Measurements from ENCODE around the gene LARP7. TPM values are rescaled to one million over a fixed set of nuclear protein-coding genes. Genes with fewer than 3 reads are reported as not detected.
"Not testable (repeated sequence)": the region's sequence is repeated elsewhere in the genome, so short reads cannot be mapped to it uniquely, and the experiment has no call there.

The LARP7 gene
- total RNA-seq (ENCODE audit: insufficient read depth, low replicate concordance), result 30.6 TPM

GRCh38 chr4:112636688-112637551, at the start of gene LARP7, which contains the start of gene ZGRF1:
TSS of gene LARP7 (plus strand) at chr4:112637143. CDS start at chr4:112644670, 7,527 bp downstream.
TSS of gene ZGRF1 (minus strand) at chr4:112636909. CDS start at chr4:112633176, 3,733 bp downstream.
- DNase-seq (ENCODE audit: low spot score), result peak; percentile 100

- no peak for DNase-seq (ENCODE audit: low spot score)
Measured at GRCh38 chr4:112589206-112589605, 47.7 kb upstream of the LARP7 start.

DNA sequence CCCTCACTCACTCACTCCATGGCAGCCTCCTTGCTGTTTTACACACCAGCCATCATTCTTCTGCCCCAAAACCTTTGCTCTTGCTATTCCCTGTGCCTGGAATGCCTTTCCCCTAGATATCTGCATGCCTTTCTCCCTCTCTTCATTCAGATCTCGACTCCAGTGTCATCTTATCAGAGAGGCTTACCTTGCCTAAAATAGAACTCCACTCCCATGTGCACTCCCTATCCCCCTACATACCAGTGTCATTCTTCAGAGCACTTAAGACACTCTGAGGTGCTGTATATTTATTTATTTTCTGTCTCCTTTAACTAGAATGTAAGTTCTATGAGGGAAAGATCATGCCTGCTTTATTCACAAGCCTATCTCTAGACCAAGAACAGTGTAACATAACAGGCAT, 45.4 kb upstream of the LARP7 start:
- DNase-seq (ENCODE audit: low spot score), result no peak

GRCh38 chr4:112592717-112593116, 44.2 kb upstream of the LARP7 start:
- DNase-seq (ENCODE audit: low spot score), result no peak

DNA sequence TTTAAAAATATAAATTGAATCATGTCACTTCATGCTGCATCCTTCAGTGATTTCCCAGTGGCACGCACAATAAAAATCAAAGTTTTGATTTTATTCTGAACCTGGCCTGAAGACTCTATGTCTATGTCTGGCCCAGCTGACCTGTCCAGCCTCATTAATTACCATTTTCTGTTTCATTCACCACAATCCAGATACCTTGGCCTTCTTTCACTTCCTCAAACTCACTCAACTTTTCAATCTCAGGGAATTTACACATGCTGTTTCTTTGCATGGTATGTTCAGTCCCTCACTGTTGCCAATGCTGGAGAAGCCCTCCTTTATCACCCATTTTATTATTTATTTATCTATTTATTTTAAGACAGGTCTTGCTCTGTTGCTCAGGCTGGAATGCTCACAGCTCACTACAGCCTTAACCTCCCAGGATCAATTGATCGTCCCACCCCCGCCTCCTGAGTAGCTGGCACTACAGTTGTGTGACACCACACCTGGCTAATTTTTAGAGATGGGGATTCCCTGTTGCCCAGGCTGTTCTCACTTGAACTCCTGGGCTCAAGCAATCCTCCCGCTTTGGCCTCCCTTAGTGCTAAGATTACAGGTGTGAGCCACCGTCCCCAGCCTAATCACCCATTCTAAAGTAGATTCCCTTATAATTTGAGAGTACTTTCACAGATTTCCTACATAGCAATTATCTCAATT, 43.4 kb upstream of the LARP7 start:
- no peak for DNase-seq (ENCODE audit: low spot score)

DNA sequence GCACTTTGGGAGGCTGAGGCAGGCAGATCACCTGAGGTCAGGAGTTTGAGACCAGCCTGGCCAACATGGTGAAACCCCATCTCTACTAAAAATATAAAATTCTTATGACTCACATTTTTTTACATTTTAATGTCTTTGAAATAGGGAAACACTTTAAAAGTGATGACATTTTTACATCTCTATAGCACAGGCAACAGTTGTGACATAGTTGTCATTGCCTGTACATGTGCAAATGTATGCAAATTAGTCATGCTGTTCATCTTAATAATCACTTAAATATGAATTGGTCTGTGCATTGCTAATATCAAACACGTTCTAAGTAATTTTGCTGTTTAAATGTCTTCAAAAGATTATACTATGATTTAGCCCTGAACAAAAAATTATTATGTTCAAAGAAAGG, 42.0 kb upstream of the LARP7 start:
- DNase-seq (ENCODE audit: low spot score), result no peak

GRCh38 chr4:112604589-112604988, 32.4 kb upstream of the LARP7 start:
- peak; percentile 70 for DNase-seq (ENCODE audit: low spot score)

- DNase-seq (ENCODE audit: low spot score), result not testable (repeated sequence)
Measured at GRCh38 chr4:112612814-112613213, 24.1 kb upstream of the LARP7 start.

GRCh38 chr4:112616984-112617383, 20.0 kb upstream of the LARP7 start:
- DNase-seq (ENCODE audit: low spot score), result no peak

DNA sequence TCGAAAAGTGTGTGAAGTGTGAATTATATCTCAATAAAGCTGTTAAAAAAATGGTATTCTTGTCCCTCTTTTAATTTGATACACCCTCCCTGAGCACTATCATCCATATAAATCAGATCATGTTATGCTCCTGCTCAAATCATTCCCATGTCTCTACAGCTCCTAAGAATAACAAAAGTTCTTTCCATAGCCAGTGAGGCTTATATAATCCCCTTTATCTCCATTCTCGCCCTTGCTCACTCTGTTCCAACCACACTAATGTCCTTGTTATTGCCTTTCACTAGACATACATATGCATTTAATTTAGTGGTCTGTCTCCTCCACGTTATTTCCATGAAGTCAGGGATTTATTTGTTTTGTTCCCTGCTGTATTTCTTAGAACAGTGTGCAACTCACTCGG, 10.7 kb upstream of the LARP7 start:
- DNase-seq (ENCODE audit: low spot score), result no peak

- peak; percentile 44 for DNase-seq (ENCODE audit: low spot score)
Measured at GRCh38 chr4:112633477-112634235, 3.3 kb upstream of the LARP7 start.

DNA sequence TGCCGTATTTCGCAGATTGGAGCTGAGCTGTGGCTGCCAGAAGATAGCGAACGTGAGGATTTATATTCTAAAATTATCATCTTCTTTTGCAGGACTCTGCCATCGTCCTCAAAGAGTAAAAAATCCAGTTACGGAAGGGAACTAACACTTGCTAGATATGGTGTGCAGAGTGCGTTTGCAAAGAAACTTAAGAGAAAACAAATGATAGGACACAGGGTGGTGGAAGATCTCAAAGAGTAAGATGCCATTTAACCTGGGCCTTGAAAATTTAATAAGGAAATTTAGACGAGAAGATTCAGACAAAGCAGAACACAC, 566 bp downstream of the LARP7 start:
- no peak for DNase-seq (ENCODE audit: low spot score)

DNA sequence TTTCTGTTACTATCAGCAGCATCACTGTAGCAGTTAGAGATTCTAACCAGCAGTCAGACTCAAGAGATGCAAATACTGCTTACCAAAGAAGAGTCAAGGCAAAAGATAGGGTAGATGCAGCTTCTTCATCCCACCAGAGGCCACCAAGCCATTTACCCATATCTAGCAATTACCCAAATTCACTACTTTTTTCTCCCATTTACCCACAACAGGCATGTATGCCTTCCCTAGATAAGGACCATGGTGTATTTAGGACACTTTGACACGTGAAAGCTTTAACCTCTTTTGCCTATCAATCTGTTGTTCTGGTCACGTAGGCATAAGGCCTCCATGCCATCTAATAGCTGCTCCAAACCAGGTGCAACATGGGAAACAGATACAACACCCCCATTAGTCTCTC, 5.6 kb downstream of the LARP7 start:
- no peak for DNase-seq (ENCODE audit: low spot score)

DNA sequence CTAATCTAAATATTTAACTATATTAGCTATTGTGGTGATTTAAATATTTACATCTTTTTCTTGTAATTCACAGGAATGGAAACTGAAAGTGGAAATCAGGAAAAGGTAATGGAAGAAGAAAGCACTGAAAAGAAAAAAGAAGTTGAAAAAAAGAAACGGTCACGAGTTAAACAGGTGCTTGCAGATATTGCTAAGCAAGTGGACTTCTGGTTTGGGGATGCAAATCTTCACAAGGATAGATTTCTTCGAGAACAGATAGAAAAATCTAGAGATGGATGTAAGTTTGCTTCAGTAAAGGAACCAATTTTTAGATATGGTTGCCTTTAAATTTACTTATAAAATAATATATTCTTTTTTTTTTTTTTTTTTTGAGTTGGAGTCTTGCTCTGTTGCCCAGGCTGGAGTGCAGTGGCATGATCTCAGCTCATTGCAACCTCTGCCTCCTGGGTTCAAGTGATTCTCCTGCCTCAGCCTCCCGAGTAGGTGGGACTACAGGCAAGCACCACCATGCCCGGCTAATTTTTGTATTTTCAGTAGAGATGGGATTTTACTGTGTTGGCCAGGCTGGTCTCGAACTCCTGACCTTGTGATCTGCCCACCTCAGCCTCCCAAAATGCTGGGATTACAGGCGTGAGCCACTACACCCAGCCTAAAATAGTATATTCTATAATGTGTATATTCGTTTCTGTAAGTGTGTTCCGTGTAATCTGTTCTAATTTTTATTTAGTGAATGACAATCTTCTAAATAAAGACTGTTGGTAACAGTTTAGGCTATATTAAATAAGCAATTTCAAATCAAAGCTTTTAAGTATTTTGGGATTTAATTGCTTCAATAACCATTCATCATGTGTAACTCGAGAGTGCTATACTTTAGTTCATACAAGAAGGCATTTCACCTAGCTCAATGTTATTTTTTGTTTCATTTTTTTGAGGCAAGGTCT, 7.9 kb downstream of the LARP7 start:
- not testable (repeated sequence) for DNase-seq (ENCODE audit: low spot score)

- no peak for DNase-seq (ENCODE audit: low spot score)
Measured at GRCh38 chr4:112645541-112646329, 8.8 kb downstream of the LARP7 start.

DNA sequence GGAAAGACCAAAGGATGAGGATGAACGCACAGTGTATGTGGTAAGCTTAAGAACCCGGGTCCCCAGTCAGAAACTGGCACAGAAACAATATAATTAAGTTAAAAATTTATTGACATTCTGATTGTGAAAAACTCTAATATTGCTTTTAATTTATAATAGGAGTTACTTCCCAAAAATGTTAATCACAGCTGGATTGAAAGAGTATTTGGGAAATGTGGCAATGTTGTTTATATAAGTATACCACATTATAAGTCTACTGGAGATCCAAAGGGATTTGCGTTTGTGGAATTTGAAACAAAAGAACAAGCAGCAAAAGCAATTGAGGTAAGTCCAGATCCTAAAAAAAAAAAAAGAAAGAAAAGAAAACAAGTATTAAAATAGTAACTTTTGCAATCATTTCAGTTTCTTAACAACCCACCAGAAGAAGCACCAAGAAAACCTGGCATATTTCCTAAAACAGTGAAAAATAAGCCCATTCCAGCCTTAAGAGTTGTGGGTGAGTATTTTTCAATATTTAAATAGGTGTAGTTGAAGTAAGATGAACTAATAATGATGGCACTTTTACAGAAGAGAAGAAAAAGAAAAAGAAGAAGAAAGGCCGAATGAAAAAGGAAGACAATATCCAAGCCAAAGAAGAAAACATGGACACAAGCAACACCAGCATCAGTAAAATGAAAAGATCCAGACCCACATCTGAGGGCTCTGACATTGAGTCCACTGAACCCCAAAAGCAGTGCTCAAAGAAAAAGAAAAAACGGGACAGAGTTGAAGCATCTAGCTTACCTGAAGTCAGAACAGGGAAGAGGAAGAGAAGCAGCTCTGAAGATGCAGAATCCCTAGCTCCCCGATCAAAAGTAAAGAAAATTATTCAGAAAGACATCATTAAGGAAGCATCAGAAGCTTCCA, 9.9 kb downstream of the LARP7 start:
- DNase-seq (ENCODE audit: low spot score), result no peak

- no peak for DNase-seq (ENCODE audit: low spot score)
Measured at GRCh38 chr4:112647785-112648184, 10.8 kb downstream of the LARP7 start.

GRCh38 chr4:112648263-112649054, 11.5 kb downstream of the LARP7 start:
- no peak for DNase-seq (ENCODE audit: low spot score)
